SK-N-SH treated with all-trans-retinoic acid at 6 μM for 48 hours (cell line): Measurements from ENCODE around the gene LCE3D.
A peak's percentile ranks its signal among the peaks of the same experiment; 100 is the strongest.

Source experiments
- ATAC-seq: fragments of 200-7000 bp; cut with Tn5 transposase; 3 replicates; pipeline ENCODE4 v1.9.1; 2020; ENCODE audit warnings: mild to moderate bottlenecking, moderate library complexity
- ARNTL ChIP-seq: fragments of 450-650 bp; formaldehyde crosslinking; IDR thresholded peaks from 2 replicates; pipeline ENCODE4 v1.5.0; 2020; ENCODE audit warnings: low read depth, mild to moderate bottlenecking, moderate library complexity, borderline replicate concordance
- BACH2 ChIP-seq: fragments of 250-450 bp; sonication (Bioruptor Pico); IDR thresholded peaks from 2 replicates; pipeline ENCODE4 v1.9.0; 2021; ENCODE audit warnings: mild to moderate bottlenecking, borderline replicate concordance
- CREB5 ChIP-seq: fragments of 250-450 bp; sonication (Bioruptor Pico); IDR thresholded peaks from 2 replicates; pipeline ENCODE4 v1.5.1; 2020; ENCODE audit warnings: low read depth, mild to moderate bottlenecking, moderate library complexity
- CSDC2 ChIP-seq: fragments of 250-450 bp; sonication (Bioruptor Pico); IDR thresholded peaks from 2 replicates; pipeline ENCODE4 v1.5.0; 2020; ENCODE audit warnings: mild to moderate bottlenecking, moderate library complexity
- CSRNP3 ChIP-seq: fragments of 250-450 bp; sonication (Bioruptor Pico); IDR thresholded peaks from 2 replicates; pipeline ENCODE4 v1.5.1; 2021; ENCODE audit warnings: mild to moderate bottlenecking, moderate library complexity
- ESRRG ChIP-seq: fragments of 250-450 bp; sonication (Bioruptor Pico); IDR thresholded peaks from 2 replicates; pipeline ENCODE4 v1.6.1; 2021; ENCODE audit warnings: mild to moderate bottlenecking
- ISL1 ChIP-seq: fragments of 250-450 bp; sonication (Bioruptor Pico); IDR thresholded peaks from 2 replicates; pipeline ENCODE4 v2.1.2; 2022; ENCODE audit warnings: mild to moderate bottlenecking, moderate library complexity
- OSR1 ChIP-seq: fragments of 250-450 bp; sonication (Bioruptor Pico); IDR thresholded peaks from 2 replicates; pipeline ENCODE4 v1.8.0; 2022; ENCODE audit warnings: moderate library complexity, mild to moderate bottlenecking, inconsistent platforms
- PATZ1 ChIP-seq: fragments of 250-450 bp; sonication (Bioruptor Pico); IDR thresholded peaks from 2 replicates; pipeline ENCODE4 v1.8.0; 2020; ENCODE audit warnings: mild to moderate bottlenecking, moderate library complexity, borderline replicate concordance
- POU6F1 ChIP-seq: fragments of 250-450 bp; sonication (Bioruptor Pico); IDR thresholded peaks from 2 replicates; pipeline ENCODE4 v1.8.0; 2021; ENCODE audit warnings: low read depth, mild to moderate bottlenecking, moderate library complexity, borderline replicate concordance
- PPARA ChIP-seq: fragments of 250-450 bp; sonication (Bioruptor Pico); IDR thresholded peaks from 2 replicates; pipeline ENCODE4 v1.5.0; 2020; ENCODE audit warnings: mild to moderate bottlenecking, borderline replicate concordance
- RARB ChIP-seq: fragments of 250-450 bp; sonication (Bioruptor Pico); IDR thresholded peaks from 2 replicates; pipeline ENCODE4 v1.8.0; 2021; ENCODE audit warnings: mild to moderate bottlenecking, moderate library complexity
- SNAI2 ChIP-seq: fragments of 250-450 bp; sonication (Bioruptor Pico); IDR thresholded peaks from 2 replicates; pipeline ENCODE4 v1.5.0; 2020; ENCODE audit warnings: mild to moderate bottlenecking, moderate library complexity
- TCF4 ChIP-seq: fragments of 250-450 bp; sonication (Bioruptor Pico); IDR thresholded peaks from 2 replicates; pipeline ENCODE4 v1.8.0; 2021; ENCODE audit warnings: mild to moderate bottlenecking, moderate library complexity, borderline replicate concordance
- TOX ChIP-seq: fragments of 250-450 bp; sonication (Bioruptor Pico); IDR thresholded peaks from 2 replicates; pipeline ENCODE4 v1.8.0; 2021; ENCODE audit warnings: mild to moderate bottlenecking, moderate library complexity, borderline replicate concordance
- ZC3H10 ChIP-seq: fragments of 250-450 bp; sonication (Bioruptor Pico); IDR thresholded peaks from 2 replicates; pipeline ENCODE4 v1.5.1; 2021; ENCODE audit warnings: mild to moderate bottlenecking, moderate library complexity
- ZFP3 ChIP-seq: fragments of 250-450 bp; sonication (Bioruptor Pico); IDR thresholded peaks from 2 replicates; pipeline ENCODE4 v1.5.0; 2020; ENCODE audit warnings: mild to moderate bottlenecking, moderate library complexity
- ZFP30 ChIP-seq: fragments of 450-650 bp; formaldehyde crosslinking; IDR thresholded peaks from 2 replicates; pipeline ENCODE4 v1.5.0; 2022; ENCODE audit warnings: mild to moderate bottlenecking, moderate library complexity
- ZNF565 ChIP-seq: fragments of 450-650 bp; formaldehyde crosslinking; conservative IDR thresholded peaks from 2 replicates; pipeline ENCODE4 v1.5.0; 2020; ENCODE audit warnings: low read depth, mild to moderate bottlenecking, moderate library complexity
- ZNF70 ChIP-seq: fragments of 450-650 bp; formaldehyde crosslinking; IDR thresholded peaks from 2 replicates; pipeline ENCODE4 v1.5.0; 2020; ENCODE audit warnings: mild to moderate bottlenecking, moderate library complexity
- ZNF8 ChIP-seq: fragments of 450-650 bp; formaldehyde crosslinking; IDR thresholded peaks from 2 replicates; pipeline ENCODE4 v1.5.0; 2020; ENCODE audit warnings: mild to moderate bottlenecking, moderate library complexity

The LCE3D gene

GRCh38 chr1:152543820-152544219, 36.5 kb downstream of the LCE3D start:
- peak; percentile 42; the same call in 2 of the 3 replicates for ATAC-seq
- no peak for TF ChIP-seq RARB
- TF ChIP-seq ZNF8 (CRISPR knock-in tag) = no peak
- TF ChIP-seq TOX (CRISPR knock-in tag) = no peak
- no peak for TF ChIP-seq PATZ1 (CRISPR knock-in tag)
- TF ChIP-seq ZFP3 = no peak
- no peak for TF ChIP-seq PPARA (CRISPR knock-in tag)
- TF ChIP-seq ISL1 (CRISPR knock-in tag) = no peak

GRCh38 chr1:152539901-152540300, 40.4 kb downstream of the LCE3D start:
- no peak for ATAC-seq
- TF ChIP-seq ZNF565 = no peak
- no peak for TF ChIP-seq POU6F1
- no peak for TF ChIP-seq ZC3H10 (CRISPR knock-in tag)
- TF ChIP-seq BACH2 (CRISPR knock-in tag) = no peak
- no peak for TF ChIP-seq CREB5 (CRISPR knock-in tag)
- TF ChIP-seq RARB = no peak
- no peak for TF ChIP-seq ISL1 (CRISPR knock-in tag)
- no peak for TF ChIP-seq SNAI2 (CRISPR knock-in tag)
- TF ChIP-seq TCF4 (CRISPR knock-in tag) = no peak
- TF ChIP-seq ZFP30 (CRISPR knock-in tag) = no peak
- TF ChIP-seq ESRRG (CRISPR knock-in tag) = no peak
- TF ChIP-seq PATZ1 (CRISPR knock-in tag) = no peak
- TF ChIP-seq ZNF8 (CRISPR knock-in tag) = no peak
- TF ChIP-seq PPARA (CRISPR knock-in tag) = no peak

- no peak for TF ChIP-seq ZFP30 (CRISPR knock-in tag)
- TF ChIP-seq ZNF70 = no peak
- TF ChIP-seq CSDC2 (CRISPR knock-in tag) = no peak
- no peak for TF ChIP-seq CREB5 (CRISPR knock-in tag)
- no peak for TF ChIP-seq PATZ1 (CRISPR knock-in tag)
- TF ChIP-seq RARB = no peak
- TF ChIP-seq ARNTL (CRISPR knock-in tag) = no peak
- no peak for TF ChIP-seq OSR1 (CRISPR knock-in tag)
- no peak for TF ChIP-seq ISL1 (CRISPR knock-in tag)
- TF ChIP-seq ZNF565 = no peak
- no peak for TF ChIP-seq PPARA (CRISPR knock-in tag)
- no peak for TF ChIP-seq ESRRG (CRISPR knock-in tag)
- no peak for TF ChIP-seq CSRNP3 (CRISPR knock-in tag)
- TF ChIP-seq ZFP3 = no peak
- TF ChIP-seq POU6F1 = no peak
- TF ChIP-seq, all 23 proteins: peak for 0
- ATAC-seq = no peak
These were observed 42.8 kb downstream of the LCE3D start for GRCh38 chr1:152537496-152537895.
